Loucy (cell line): ENCODE results near the gene GALNT9.

ENCODE experiments used
- CTCF ChIP-seq: fragments of 200-600 bp; sonication (generic); conservative IDR thresholded peaks from 2 replicates; pipeline ENCODE4 v1.5.1; 2014; ENCODE audit warnings: mild to moderate bottlenecking, antibody characterized with exemption, low read length
- EZH2phosphoT487 ChIP-seq: fragments of 200-600 bp; IDR thresholded peaks from 2 replicates; pipeline ENCODE4 v1.6.1; 2018; ENCODE audit warnings: antibody characterized with exemption, mild to moderate bottlenecking, moderate library complexity, borderline replicate concordance

- TF ChIP-seq CTCF (no peak), EZH2phosphoT487 (no peak)
Observed at GRCh38 chr12:132239392-132239791, 90.0 kb downstream of the GALNT9 start.
